HG03045 (cell line): ENCODE data around the gene PCIF1.
"Not testable (repeated sequence)": the region's sequence is repeated elsewhere in the genome, so short reads cannot be mapped to it uniquely, and the experiment has no call there.

Experiments used
- ATAC-seq: cut with Tn5 transposase; IDR thresholded peaks from one replicate; pipeline ENCODE4 v1.9.1; 2021; ENCODE audit warnings: mild to moderate bottlenecking, moderate library complexity; ENCODE audit not compliant: unreplicated experiment

Gene PCIF1

DNA sequence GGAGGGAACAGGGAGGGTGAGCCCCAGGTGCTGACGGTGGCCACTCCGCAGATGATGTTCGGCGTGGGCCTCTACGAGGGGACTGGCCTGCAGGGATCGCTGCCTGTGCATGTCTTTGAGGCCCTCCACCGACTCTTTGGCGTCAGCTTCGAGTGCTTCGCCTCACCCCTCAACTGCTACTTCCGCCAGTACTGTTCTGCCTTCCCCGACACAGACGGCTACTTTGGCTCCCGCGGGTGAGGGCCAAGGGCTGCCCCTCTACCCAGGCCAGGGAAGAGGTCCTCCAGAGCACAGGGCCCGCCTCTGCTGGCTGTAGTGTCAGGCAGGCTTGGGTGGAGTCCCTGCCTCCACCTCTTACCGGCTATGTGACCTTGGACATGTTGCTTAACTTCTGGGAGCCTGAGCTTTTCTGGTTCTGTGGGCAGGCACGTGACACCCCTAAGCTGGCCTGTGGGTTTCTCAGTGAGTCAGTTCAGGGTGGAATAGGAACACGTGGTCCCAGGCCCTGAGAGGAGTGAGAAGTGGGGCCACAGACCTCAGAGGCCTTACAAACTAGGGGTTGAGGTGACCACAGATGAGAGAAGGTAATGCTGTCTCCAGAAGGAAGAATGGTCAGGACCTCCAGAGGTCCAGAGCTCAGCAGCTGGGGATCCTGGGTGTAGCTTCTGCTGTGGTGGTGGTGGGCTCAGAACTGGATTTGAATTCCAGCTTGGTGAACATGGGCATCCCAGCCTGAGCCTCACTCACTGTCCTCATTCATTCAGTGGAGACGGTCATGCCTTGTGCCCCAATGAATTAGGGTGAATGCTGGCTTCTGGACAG lies 11.9 kb downstream of the PCIF1 start:
- no peak for ATAC-seq

DNA sequence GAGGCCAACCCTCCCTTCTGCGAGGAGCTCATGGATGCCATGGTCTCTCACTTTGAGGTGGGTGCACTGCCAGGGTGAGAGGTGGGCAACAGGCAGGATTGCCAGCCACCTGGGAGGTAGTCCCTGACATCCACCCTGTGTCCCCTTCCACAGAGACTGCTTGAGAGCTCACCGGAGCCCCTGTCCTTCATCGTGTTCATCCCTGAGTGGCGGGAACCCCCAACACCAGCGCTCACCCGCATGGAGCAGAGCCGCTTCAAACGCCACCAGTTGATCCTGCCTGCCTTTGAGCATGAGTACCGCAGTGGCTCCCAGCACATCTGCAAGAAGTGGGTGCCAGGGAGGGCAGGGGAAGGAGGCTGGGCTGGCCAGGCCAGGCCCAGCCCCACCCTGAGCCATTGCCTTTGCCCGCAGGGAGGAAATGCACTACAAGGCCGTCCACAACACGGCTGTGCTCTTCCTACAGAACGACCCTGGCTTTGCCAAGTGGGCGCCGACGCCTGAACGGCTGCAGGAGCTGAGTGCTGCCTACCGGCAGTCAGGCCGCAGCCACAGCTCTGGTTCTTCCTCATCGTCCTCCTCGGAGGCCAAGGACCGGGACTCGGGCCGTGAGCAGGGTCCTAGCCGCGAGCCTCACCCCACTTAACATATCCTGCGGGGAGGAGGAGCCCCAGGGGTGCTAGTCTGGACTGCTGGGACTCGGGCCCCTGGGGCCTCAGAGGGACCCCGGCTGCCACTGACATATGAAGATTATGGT lies 12.8 kb downstream of the PCIF1 start:
- ATAC-seq: no peak

DNA sequence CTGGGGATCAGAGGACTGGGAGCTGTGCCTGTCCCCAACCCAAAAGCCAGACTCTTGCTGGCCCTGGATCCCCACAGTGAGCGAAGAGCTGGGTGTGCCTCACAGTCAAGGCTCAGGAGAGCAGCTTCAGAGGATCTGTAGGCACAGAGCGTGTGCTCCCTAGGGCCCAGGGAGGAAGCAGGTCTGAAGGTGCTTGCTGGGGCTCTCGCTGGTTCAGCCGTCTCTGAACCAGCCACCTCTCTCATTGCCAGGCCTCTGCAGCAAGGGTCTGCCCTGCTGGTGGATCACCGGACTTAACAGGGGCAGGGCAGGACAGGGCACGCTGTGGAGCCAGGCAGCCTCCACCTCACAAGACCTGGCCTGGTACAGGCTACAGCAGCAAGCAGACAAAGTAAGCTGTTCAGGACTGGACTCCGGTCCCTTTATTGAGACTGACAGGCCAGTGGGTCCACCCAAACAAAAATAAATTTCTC lies 13.8 kb downstream of the PCIF1 start:
- ATAC-seq: no peak

DNA sequence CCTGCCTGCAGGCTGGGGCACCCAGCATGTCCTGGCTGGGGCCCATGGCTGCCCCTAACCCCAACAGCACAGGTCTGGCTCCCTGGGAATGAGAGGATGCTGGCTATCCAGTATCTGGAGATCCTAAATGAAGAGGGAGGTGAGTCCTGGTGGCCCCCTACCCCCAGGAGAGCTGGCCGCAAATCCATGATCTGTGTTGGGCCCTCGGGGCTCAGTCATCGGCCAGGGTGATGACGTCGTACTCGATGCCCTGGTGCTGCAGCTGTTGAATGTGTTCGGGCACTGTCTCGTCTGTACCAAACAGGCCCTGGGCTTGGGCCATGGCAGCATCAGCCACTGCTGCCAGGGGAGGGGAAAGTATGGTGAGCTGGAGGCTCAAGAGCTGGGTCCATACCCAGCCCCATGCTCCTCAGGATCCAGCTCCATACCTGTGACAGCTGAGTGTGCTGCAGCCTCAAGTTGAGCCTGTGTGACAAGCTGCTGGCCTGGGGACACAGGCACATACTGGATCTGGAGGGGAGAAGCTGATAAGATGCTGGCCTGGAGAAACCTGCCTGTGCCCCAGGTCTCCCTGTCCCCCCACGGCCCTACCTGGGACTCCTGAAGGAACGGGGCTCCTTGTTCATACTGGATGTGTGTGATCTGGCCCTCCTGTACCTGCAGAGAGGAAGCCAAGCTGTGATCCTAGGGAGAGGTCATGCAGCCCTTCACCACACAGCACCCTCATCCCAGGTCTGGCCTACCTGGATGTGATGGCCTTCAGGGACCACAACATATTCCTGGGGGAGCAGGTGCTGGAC lies 14.5 kb downstream of the PCIF1 start:
- no peak for ATAC-seq

DNA sequence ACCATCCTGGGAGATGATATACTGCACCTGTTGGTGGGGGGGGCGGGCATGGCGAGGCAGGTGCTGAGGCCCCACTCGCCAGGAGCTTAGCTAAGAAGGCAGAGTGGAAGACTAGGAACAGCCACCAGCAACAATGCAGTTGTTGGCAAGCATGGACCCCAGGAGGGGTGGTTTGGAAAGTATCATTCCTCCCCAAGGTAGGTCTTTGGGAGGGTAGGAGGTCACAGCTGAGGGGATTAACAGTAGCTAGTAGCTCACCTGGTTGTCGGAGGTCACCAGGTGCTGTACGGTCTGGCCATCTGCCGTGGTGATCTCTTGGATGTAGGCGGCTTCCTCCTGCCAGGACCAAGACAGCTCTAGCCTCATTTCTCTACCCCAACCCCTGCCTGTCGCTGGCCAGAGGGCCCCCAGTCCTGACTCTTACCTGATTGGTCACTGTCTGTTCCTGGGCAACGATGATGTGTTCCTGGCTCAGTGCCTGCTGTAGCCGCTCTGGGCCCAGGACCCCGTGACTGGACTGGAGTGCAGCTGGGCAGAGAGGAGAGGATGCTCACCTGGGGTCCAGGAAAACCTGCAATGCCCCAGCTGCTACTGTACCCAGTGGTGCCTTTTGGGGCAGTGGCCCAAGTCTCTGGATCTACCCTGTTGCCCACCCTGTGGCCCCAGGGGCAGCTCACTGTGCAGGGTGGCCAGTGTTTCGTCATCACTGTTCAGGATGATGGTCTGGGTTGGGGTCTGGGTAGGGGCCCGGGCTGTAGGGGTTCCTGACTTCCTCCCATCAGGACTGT lies 15.3 kb downstream of the PCIF1 start:
- ATAC-seq: no peak

DNA sequence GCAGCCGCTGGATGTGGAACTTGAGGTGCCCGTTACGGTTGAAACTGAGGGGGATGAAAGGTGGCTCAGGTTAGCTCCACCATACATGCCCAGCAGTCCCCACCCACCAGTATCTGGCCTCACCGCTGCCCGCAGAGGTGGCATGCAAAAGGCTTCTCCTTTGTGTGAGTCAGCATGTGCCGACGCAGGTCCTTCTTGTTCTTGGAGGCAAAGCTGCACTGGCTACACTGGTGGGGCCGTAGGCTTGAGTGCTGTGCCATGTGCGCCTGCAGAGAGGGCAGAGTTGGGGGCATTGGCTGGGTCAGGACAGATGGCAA lies 15.8 kb downstream of the PCIF1 start:
- ATAC-seq: no peak

DNA sequence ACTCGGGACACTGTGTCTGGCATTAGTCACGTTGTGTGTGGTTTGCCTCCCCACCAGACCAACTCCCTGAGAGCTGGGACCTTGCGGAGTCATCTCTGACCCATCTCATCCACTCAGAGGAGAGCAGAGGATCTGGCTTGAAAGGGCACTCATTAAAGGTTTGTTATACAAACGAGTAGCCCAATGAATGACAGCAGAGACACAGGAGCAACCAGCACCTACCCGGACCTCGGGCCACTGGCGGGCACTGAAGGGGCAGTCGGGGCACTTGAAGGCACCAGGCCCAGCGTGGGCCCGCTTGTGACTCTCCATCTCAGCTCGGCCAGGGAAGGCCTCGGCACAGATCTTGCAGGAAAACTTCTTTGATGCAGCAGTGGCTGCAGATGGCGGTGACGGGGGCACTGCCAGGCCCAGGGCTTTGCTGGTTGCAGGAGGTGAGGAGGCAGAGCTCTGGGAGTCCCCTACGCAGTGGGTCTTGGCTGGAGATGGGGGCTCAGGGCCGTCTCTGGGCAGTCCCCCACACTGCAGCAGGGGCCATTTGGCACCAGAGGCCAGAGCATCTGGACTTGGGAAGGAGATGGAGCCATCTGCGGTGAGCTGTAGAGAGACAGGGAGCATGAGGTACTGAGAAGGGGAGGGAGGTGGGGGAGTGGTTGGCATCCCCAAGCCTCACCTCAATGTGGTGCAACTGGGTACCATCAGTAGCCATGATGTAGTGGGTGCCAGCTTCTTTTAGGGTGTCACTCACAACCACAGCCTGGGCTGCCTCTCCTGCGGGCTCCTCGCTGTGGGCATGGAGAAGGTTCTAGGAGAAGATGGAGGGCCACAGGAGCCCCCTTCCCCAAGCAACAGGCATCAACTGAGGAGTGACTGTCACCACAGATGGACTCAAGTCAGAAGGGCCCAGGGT lies 17.7 kb downstream of the PCIF1 start:
- no peak for ATAC-seq

DNA sequence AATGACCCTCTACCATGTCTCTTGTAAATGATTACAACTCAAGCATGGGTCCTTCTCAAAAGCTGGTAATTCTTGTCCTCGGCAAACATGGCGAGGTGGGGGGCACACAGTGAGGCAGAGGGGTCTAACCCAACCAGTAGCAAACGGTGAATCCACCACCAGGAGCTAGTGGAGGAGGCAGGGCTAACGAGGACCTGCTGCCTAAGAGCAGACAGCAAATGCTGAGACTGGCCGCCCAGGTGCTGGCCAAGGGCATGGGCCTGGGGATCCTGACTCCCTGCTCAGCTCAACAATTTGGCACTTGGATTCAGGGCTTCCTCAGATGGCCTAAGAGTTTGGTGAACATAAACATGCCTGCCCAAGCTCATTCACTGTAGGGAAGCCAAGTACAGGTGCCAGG lies 18.4 kb downstream of the PCIF1 start:
- ATAC-seq: no peak

DNA sequence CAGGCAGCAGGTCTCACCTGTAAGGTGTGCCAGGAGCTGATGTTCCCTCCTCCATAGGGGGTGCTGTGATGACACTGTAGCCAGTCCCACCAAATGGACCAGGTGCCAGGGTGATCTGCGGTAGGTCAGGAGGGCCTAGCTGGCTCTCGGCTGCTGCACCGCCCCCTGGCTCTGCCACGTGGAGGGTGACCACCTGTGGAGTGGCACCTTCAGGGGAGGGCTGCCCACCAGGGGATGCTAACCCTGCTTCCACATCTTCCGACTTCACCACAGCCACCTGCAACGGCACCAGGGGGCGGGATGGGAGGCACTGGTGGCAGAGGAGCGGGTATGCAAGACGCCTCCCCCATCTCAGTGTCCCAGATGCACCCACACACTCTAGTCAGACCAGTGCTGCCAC lies 19.2 kb downstream of the PCIF1 start:
- ATAC-seq: no peak

DNA sequence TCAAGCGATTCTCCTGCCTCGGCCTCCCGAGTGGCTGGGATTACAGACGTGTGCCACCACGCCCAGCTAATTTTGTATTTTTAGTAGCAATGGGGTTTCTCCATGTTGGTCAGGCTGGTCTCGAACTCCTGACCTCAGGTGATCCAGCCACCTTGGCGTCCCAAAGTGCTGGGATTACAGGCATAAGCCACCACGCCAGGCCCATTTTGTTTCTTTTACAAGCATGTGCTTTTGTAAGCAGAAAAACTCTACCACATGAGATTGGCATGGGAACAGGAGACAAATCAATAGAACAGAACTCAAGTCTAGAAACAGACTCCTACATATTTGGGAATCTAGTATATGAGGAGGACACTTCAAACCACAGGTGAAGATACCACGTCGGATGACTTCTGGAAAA lies 21.8 kb downstream of the PCIF1 start:
- ATAC-seq: not testable (repeated sequence)

DNA sequence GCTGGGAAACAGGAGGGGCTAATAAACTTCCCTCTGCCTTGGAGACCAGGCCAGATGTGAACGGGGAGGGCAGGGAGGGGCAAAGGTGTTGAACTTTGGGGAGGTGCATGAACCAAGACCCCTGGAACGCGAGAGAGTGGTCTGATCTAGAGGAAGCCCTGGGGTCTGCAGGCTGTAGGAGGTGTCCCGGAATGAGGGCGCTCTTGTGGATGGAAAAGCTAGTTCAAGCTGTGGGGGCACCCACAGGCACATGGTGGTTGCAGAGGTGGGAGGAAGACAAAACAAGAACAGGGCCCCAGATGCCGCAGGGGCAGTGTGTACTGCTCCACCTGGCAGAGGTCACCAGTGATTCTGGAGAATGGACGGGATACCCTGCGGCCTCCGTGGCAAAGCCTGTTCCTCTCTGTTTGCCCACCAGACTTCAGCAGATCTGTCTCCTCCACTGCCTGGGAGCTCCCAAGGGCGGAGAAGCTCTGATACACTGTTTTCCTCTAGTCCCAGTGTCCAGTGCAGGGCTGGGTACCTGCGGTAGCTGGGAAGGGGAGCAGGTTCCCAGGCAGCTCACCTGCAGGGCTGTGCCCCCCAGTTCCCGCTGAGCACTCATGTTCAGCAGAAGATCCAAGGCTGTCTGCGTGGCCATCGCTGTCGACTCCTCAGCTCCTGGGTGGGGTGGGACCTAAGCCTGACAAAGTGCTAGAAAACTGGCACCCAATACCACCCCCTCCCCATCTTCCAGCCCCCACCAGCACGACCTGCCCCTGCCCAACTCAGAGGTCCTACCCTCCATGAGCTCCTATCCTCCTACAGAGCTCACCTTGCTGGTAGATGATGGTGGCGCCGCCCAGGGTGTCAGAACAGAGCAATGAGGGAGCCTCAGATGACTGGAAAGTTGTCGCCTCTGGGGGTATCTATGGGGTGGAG lies 22.8 kb downstream of the PCIF1 start:
- no peak for ATAC-seq

DNA sequence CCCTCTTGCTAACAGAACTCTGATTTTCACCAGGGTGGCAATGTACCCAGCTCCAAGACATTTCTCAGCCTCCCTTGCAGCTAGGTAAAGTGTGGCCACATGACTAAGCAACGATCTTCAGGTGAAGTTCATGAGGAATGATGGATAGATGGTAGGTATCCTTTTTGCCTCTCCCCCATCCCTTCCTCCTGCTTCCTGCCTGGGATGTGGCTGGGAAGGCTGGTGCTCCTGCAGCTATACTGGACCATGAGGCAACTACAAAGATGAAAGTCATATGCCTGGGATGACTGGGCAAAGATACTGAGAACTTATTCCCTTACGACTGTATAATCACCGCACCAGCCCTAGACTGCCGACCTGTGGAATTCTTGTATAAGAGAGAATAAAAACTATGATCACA lies 24.1 kb downstream of the PCIF1 start:
- no peak for ATAC-seq

DNA sequence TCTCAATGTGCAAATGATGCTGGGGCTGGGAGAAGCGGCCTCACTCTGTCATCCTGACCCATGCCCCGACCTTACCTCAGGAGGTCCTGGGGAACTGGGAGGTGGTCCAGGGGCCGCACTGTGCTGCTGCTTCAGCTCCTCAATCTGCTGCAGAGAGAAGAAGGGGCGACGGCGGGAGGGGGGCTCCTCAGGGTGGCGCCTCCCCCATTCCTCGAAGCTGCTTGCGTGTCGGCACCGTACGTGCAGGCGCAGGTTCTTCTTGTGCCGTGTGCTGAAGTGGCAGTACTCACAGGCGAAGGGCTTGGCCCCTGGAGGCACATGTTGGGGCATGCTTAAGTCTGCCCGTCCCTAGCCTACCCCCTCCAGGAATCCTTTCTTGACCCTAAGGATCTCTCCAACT lies 24.6 kb downstream of the PCIF1 start:
- ATAC-seq: no peak

DNA sequence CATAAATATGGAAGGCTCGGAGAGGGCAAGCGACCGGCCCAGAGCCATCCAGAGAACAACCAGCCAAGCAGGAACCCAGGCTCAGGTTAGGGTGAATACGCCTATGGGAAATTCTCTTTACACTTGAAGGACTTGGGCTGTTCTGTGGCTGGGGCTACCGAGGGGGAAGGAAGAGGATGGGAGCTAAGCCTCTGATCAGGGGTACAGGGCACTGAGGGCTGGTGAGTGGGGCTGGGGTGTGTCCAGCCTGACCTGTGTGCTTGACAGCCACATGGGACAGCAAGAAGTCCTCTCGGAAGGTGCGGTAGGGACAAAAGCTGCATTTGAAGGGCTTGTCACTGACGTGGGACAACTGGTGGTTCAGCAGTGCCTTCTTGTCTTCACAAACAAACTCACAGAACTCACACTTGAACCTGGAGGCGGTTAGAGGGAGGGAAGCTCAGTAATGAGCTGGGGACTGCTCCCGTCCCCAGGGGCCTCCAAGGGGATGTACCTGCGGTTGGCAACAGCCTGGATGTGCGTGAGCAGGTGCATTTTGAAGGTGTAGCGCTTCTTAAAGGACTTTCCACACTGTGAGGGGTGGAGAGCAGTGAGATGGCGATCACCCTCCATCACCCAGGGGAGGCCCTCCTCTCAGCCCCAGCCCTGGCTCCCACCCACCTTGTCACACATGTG lies 25.6 kb downstream of the PCIF1 start:
- ATAC-seq: no peak

DNA sequence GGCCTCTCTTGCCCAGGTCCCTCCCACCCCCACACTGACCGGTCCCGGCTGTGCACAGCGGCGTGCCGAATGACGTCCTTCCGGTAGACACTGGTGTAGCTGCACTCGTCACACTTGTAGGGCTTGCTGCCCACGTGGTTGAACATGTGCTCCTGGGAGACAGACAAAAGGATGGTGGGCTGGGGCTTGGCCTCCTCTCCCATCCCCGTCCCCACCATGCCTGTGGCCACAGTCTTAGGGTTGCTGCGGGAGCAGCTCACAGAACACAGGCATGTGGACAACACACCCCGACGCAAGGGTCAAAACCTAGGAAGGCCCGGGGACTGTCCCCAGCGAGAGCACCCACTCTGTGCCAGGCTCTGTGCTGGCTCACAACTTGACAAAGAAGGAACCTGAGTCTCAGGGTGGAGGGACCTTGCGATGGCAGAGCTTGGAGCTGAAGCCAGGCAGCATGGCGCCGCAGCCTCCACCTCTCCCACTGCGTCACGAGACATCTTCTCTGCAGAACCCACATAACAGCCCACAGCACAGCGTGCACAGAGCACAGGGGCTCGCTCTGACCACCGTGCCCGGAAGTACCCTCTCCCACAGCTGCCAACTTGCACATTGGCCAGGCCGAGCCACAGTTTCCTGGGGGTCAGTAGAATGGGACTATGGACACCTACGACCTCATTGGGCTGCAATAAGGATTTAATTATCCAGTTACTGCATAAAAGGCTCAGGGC lies 27.7 kb downstream of the PCIF1 start:
- ATAC-seq: no peak

DNA sequence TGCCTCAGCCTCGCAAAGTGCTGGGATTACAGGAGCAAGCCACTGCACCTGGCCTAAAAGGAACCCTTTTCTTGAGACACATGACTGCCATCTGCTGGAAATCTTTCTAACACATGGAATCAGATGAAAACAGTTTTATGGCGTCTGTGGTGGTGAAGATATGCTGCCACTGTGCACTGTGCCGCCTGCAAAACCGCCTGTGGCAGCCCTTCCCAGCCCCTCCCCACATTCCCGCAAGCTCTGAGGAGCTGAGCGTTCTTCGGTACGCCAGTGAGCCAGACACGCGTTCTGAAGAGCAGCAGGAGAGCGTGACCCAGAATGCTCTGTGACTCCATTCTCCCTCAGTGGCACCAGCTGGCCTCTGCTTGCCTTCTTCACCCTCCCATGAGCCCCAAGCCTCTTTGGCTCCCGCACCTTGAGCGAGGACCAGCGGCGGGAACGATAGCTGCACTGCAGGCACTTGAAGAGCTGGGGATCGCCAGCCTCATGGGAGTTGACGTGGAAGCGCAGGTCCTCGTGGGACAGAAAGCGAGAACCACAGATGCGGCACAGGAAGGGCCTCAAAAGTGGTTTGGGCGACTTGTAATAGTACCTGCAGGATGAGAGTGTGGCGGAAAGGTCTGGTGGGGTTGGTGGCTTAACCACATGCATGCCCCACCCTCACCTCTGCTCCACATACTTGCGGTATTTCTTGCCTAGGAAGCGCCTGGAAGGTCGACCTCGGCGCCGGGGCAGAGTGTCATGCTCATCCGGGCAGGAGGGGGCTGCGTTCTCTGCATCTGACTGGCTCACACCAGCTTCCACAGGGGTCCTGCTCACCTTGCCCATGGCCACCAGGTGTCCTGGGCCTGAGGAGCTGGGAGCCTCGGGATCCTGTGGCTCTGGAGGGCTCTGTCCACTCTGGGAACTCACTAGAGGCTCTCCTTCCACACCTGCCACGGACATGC lies 28.8 kb downstream of the PCIF1 start:
- ATAC-seq: no peak
